ENCODE measurements around the gene NAT16. TPM values are rescaled to one million over a fixed set of nuclear protein-coding genes. Genes with fewer than 3 reads are reported as not detected.
A peak's percentile ranks its signal among the peaks of the same experiment; 100 is the strongest.

The NAT16 gene
- total and polyA plus RNA-seq, 2 of the 13 experiments (the other 11 are each of a cell fraction or from before 2014, with no cell fraction given), result 0.04 TPM; not detected in 1

DNA sequence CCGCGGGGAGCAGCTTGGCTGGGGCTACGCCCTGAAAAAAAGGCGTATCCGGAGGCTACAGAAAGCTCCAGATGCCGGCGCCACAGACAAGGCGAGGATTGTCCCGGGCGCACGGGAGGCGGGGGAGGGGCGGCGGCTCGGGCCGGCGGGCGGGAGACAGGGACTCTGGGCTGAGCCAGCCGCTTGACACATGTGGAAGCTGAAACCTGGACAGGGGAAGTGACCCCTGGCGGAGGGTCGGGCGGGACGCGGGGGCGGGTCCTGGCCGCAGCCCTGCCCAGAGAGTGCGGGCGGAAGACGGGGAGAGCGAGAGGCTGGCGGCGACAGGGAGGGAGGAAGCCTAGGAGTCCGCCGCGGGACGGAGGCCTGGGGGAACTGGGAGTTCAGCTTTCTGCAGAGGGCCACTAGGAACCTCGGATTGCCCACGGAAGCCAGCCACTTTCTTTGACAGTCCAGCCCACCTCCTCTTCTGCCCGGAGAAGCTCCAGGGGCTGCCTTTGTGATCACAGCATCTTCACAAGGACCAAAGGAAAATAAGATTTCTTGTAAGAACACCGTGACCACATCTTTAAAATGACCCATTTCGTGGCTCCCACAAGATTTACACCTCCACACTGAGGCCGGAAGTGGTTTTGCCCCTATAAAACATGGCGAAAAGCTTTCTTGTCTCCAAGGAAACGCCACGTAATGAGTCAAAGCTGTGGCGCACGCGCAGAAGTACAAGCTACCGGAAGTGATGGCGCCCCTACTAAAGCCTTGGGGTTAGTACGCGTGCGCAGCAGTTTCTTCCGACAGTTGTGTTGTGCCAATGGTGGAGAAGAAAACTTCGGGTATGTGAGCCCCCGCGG, 37.5 kb upstream of the NAT16 start, which contains the start of the genes PLOD3 and ZNHIT1 (continued):
- TF ChIP-seq, protein P1, sequence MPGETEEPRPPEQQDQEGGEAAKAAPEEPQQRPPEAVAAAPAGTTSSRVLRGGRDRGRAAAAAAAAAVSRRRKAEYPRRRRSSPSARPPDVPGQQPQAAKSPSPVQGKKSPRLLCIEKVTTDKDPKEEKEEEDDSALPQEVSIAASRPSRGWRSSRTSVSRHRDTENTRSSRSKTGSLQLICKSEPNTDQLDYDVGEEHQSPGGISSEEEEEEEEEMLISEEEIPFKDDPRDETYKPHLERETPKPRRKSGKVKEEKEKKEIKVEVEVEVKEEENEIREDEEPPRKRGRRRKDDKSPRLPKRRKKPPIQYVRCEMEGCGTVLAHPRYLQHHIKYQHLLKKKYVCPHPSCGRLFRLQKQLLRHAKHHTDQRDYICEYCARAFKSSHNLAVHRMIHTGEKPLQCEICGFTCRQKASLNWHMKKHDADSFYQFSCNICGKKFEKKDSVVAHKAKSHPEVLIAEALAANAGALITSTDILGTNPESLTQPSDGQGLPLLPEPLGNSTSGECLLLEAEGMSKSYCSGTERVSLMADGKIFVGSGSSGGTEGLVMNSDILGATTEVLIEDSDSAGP (CRISPR knock-in tag; IDR thresholded peaks at IDR 0.05; ENCODE audit: borderline replicate concordance), result peak; percentile 35; the same call in 1 of the 2 replicates
- peak; percentile 20 for TF ChIP-seq KLF11 (CRISPR knock-in tag; IDR thresholded peaks at IDR 0.05)
- TF ChIP-seq TBP (CRISPR knock-in tag; IDR thresholded peaks at IDR 0.05), result no peak
- peak; percentile 80 for TF ChIP-seq ATF1 (CRISPR knock-in tag; IDR thresholded peaks at IDR 0.05)
- TF ChIP-seq RARG (CRISPR knock-in tag; IDR thresholded peaks at IDR 0.05; ENCODE audit: low read depth), result no peak
- TF ChIP-seq CC2D1A (CRISPR knock-in tag; IDR thresholded peaks at IDR 0.05), result no peak
- 0 out of 2 replicates have a peak, but pooled peaks have one; percentile 17 for TF ChIP-seq HDAC2 (CRISPR knock-in tag; IDR thresholded peaks at IDR 0.05)
- peak; percentile 6 for TF ChIP-seq HNRNPK (IDR thresholded peaks at IDR 0.05; ENCODE audit: low read depth, low read length, poor library complexity, severe bottlenecking)
- TF ChIP-seq FOSL2 (CRISPR knock-in tag; IDR thresholded peaks at IDR 0.05), result peak; percentile 39; the same call in 1 of the 2 replicates
- TF ChIP-seq, protein P2, sequence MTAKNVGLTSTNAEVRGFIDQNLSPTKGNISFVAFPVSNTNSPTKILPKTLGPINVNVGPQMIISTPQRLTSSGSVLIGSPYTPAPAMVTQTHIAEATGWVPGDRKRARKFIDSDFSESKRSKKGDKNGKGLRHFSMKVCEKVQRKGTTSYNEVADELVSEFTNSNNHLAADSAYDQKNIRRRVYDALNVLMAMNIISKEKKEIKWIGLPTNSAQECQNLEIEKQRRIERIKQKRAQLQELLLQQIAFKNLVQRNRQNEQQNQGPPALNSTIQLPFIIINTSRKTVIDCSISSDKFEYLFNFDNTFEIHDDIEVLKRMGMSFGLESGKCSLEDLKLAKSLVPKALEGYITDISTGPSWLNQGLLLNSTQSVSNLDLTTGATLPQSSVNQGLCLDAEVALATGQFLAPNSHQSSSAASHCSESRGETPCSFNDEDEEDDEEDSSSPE (CRISPR knock-in tag; IDR thresholded peaks at IDR 0.05), result peak; percentile 80
- no peak for TF ChIP-seq ZNF562 (CRISPR knock-in tag; IDR thresholded peaks at IDR 0.05; ENCODE audit: borderline replicate concordance)
- peak; percentile 53 for TF ChIP-seq ZFX (CRISPR knock-in tag; IDR thresholded peaks at IDR 0.05; ENCODE audit: low read depth)
- no peak for TF ChIP-seq GFI1 (CRISPR knock-in tag; IDR thresholded peaks at IDR 0.05; ENCODE audit: borderline replicate concordance)
- 0 out of 2 replicates have a peak, but pooled peaks have one; percentile 55 for TF ChIP-seq ARNT (IDR thresholded peaks at IDR 0.05)
- TF ChIP-seq ZNF777 (CRISPR knock-in tag; IDR thresholded peaks at IDR 0.05), result peak; percentile 38; the same call in 1 of the 2 replicates
- no peak for TF ChIP-seq ZNF101 (CRISPR knock-in tag; IDR thresholded peaks at IDR 0.05; ENCODE audit: borderline replicate concordance, low read depth)
- peak; percentile 90; the same call in 1 of the 2 replicates for TF ChIP-seq NR2C2 (CRISPR knock-in tag; IDR thresholded peaks at IDR 0.05; ENCODE audit: borderline replicate concordance)
- TF ChIP-seq HES4 (CRISPR knock-in tag; IDR thresholded peaks at IDR 0.05; ENCODE audit: borderline replicate concordance), result no peak
- TF ChIP-seq RORA (CRISPR knock-in tag; IDR thresholded peaks at IDR 0.05), result no peak
- TF ChIP-seq ZNF7 (CRISPR knock-in tag; IDR thresholded peaks at IDR 0.05), result peak; percentile 6; the same call in 1 of the 2 replicates
- TF ChIP-seq, protein P3, sequence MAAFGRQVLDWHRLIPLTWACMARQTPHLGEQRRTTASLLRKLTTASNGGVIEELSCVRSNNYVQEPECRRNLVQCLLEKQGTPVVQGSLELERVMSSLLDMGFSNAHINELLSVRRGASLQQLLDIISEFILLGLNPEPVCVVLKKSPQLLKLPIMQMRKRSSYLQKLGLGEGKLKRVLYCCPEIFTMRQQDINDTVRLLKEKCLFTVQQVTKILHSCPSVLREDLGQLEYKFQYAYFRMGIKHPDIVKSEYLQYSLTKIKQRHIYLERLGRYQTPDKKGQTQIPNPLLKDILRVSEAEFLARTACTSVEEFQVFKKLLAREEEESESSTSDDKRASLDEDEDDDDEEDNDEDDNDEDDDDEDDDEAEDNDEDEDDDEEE (CRISPR knock-in tag; IDR thresholded peaks at IDR 0.05), result no peak
- TF ChIP-seq, protein P4, sequence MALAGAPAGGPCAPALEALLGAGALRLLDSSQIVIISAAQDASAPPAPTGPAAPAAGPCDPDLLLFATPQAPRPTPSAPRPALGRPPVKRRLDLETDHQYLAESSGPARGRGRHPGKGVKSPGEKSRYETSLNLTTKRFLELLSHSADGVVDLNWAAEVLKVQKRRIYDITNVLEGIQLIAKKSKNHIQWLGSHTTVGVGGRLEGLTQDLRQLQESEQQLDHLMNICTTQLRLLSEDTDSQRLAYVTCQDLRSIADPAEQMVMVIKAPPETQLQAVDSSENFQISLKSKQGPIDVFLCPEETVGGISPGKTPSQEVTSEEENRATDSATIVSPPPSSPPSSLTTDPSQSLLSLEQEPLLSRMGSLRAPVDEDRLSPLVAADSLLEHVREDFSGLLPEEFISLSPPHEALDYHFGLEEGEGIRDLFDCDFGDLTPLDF (CRISPR knock-in tag; IDR thresholded peaks at IDR 0.05), result peak; percentile 81
- TF ChIP-seq, protein P5, sequence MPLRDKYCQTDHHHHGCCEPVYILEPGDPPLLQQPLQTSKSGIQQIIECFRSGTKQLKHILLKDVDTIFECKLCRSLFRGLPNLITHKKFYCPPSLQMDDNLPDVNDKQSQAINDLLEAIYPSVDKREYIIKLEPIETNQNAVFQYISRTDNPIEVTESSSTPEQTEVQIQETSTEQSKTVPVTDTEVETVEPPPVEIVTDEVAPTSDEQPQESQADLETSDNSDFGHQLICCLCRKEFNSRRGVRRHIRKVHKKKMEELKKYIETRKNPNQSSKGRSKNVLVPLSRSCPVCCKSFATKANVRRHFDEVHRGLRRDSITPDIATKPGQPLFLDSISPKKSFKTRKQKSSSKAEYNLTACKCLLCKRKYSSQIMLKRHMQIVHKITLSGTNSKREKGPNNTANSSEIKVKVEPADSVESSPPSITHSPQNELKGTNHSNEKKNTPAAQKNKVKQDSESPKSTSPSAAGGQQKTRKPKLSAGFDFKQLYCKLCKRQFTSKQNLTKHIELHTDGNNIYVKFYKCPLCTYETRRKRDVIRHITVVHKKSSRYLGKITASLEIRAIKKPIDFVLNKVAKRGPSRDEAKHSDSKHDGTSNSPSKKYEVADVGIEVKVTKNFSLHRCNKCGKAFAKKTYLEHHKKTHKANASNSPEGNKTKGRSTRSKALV (CRISPR knock-in tag; IDR thresholded peaks at IDR 0.05), result peak; percentile 63; the same call in 1 of the 2 replicates
